ENCODE results near the gene COMMD10.
"Not testable (repeated sequence)": the region's sequence is repeated elsewhere in the genome, so short reads cannot be mapped to it uniquely, and the experiment has no call there.

The COMMD10 gene

DNA sequence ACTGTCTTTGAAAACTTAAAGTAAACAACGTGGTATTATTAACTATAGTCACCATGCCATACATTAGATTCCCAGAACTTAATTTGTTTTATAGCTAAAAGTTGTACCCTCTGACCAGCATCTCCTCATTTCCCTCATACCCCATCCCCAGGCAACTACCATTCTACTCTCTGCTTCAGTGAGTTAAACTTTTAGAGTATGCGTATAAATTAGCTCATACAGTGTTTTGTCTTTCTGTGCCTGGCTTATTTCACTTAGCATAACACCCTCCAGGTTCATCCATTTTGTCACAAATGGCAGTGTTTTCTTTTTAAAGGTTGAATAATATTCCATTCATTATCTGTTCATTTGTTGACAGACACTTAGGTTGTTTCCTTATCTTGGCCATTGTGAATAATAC, 14.2 kb downstream of the COMMD10 start:
- DNase-seq = no peak

GRCh38 chr5:116104941-116105340, 20.1 kb downstream of the COMMD10 start:
- DNase-seq = not testable (repeated sequence)

GRCh38 chr5:116115163-116115562, 30.3 kb downstream of the COMMD10 start:
- no peak for DNase-seq

GRCh38 chr5:116130471-116130870, 45.6 kb downstream of the COMMD10 start:
- DNase-seq = no peak

DNA sequence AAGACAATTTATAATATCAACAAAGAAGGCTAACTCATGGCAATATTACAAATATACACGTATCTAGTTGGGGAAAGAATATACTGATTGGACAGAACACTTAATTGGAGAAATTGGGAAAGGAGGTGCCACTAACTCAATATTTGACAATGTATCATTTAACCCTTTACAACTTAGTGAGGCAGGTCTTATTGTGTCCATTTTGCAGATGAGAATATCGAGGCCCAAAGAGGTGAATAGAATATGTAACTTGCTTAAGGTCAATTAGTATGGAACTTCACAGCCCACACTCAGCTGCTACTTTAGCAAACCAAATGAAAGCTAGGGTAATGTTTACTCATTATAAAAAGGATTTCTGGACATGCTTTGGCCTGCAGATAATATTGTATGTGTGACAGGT, 46.2 kb downstream of the COMMD10 start:
- DNase-seq = no peak

- DNase-seq = no peak
Measured at GRCh38 chr5:116133281-116133680, 48.5 kb downstream of the COMMD10 start.

DNA sequence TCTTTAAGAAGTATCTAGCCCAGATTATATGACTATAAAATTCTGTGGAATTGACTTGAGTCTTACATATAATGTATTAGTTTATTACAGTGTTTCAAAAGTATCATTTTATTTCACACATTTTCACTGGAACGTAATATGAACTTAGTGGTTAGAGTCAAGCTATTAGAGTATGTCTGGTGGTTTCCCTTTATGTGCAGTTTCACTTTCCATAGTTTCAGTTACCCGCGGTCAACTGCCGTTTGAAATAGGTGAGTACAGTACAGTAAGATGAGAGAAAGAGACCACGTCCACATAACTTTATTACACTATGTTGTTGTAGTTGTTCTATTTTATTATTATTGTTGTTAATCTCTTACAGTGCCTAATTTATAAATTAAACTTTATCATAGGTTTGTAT, 50.5 kb downstream of the COMMD10 start:
- DNase-seq = peak; percentile 6

DNA sequence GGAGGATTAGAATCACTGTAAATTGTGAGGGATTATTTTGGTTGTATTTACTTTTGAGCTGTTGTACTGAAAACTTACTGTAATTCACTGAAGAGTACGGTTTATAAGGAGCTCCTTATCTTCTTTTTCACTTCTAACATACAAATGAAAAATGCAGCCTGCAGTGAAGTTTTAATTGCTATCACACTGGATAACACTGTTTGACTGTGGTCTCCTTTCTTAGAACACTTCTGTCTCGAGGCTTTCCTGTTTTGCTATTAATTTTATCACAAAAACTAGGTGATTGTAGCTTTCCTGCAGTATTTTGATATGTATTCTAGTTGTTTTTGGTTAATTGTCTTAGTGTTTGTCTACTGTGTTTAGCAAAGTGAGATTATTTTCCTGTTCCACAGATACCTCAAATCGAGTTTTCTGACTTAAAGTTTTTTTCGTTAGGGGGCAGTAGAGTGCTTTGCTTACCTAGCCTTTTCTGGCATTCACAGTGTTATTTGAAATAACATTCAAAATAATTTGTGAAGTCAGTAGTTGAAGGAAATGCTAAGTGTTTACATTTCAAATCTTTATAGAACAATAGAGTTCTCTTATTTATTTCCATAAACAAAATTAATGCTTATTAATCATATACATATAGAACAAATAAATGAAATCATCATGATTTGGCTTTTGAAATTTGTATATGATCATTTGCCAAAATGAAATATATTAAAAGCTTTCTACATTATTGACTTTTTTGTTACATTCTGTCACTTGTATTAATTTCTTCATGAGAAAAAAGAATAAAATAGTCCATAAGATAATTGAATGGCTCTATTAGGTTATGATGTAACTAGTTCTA, 52.9 kb downstream of the COMMD10 start:
- DNase-seq = no peak

DNA sequence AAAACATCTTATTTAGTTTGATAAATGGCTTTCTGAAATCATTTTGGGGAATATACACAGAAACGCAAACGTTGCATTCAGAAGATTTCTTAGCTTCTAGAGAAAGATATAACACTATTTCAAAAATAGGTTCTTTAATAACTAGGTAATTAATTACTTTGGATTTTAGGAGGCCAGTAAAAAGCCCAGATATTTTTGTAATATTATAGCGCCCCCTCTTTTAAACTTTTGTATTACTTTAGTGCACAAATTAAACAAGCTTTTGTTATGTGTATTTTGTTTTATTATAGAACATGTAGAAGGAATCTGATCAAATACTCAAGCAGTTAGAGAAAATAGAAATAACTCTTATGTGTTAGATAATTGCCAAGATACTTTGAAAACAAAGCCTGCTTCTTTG, 57.7 kb downstream of the COMMD10 start:
- DNase-seq = no peak

DNA sequence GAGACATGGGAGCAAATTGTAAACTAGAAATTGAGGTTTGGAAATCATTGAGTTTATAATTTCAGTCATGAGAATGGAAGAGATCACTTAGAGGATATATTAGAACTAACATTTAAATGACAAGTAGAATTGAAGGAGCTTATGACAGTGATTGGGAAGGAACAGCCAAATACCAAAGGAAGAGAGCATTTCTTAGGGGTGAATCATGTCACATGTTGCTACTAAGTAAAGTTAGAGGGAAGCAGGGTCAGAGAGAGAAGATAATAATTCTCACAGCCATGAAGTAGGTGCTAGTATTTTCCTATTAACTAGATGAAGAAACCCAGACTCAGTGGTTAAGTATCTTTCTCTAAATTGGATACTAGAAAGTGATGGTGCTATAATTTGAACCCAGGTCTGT, 59.3 kb downstream of the COMMD10 start:
- no peak for DNase-seq

DNA sequence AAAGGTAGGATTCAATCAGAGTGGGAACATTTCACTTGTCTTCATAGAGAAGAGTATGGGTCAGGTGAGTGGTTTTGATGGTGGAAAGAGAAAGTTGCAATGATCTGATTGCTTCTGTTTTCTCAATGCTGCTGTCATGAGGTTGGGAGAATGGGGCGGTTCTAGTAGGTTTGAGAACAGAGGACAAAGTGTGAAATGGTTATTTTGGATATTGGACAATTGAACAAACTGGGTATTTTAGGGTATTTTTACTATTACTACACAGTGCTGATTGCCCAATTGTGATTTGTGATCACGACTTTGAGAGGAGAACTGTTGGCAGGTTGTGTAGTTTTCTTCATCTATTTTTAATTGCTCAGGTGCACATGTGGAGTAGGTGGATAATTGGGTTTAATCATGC, 60.2 kb downstream of the COMMD10 start:
- no peak for DNase-seq

- no peak for DNase-seq
Measured at GRCh38 chr5:116145416-116145815, 60.6 kb downstream of the COMMD10 start.

DNA sequence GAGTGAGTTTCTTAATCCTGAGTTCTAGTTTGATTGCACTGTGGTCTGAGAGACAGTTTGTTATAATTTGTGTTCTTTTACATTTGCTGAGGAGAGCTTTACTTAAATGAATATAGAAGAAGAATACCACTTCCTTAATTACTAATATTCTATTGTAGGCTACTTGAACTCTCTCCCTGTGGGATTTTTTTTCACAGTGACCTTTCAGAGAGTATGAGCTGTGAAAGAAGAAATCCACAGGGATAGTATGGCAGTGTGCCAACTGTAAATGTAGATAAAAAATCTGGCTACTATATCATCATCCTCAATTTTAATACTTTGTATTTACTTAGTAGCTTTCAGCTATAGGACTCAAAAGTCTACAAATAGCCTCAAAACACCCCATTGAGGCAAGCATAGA, 67.3 kb downstream of the COMMD10 start:
- DNase-seq = no peak

GRCh38 chr5:116153687-116154174, 68.9 kb downstream of the COMMD10 start:
- no peak for DNase-seq

GRCh38 chr5:116154252-116154651, 69.4 kb downstream of the COMMD10 start:
- DNase-seq = no peak

GRCh38 chr5:116154931-116155330, 70.1 kb downstream of the COMMD10 start:
- no peak for DNase-seq

GRCh38 chr5:116157902-116158301, 73.1 kb downstream of the COMMD10 start:
- DNase-seq = no peak

- DNase-seq = no peak
Measured at GRCh38 chr5:116159006-116159405, 74.2 kb downstream of the COMMD10 start.

- no peak for DNase-seq
Measured at GRCh38 chr5:116174111-116174510, 89.3 kb downstream of the COMMD10 start.

GRCh38 chr5:116176121-116176520, 91.3 kb downstream of the COMMD10 start:
- DNase-seq = no peak

- no peak for DNase-seq
Measured at GRCh38 chr5:116178925-116179324, 94.1 kb downstream of the COMMD10 start.

DNA sequence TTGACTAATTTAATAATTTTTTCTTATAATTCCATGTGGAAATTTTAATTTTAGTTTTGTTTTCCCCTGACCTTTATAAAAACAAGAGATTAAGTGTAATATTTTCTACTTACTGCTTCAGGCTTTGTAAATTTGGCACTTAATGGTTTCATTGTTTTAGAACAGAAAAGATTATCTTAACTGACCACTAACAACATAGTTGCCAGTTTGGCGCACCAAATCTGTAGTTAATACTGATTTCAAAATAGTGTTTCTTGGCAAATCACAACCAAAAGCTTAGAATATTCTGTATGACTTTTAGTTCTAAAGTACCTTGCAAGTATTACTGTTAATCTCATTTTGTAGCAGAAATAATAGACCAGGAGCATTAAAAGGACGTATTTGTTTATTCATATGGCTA, 124.3 kb downstream of the COMMD10 start:
- DNase-seq = no peak

DNA sequence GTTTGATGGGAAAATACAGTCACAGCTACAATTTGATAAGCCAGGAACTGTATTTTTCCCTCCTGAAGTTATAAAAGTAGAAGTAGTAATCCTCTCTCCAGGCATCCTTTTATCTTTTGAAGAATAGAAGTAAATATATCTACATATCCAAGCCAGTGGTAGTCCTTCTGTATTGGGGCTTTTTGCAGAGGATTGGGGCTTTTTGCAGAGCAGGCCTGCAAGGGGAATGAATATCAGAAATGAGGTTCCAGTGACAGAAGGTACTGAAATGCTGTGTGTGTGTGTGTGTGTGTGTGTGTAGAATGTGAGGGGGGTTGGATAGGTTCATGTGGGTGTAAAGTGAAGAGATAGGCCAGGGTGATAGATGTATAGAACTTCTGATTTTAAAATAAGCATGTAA, 127.4 kb downstream of the COMMD10 start:
- no peak for DNase-seq

DNA sequence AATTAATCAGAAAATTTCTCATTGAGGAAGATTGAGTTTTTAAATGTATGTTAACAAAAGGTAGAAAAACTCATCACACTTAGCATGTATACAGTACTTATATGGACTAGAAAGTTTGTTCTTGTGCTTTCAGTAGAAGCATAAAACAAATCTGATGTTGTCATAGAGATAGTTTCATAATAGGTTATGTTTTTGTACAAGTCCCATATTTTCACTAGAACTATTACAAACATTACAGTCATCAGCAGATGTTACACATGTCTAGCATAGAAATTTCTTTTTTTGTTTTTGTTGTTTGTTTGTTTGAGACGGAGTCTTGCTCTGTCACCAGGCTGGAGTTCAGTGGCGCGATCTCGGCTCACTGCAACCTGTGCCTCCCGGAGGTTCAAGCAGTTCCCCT, 131.4 kb downstream of the COMMD10 start:
- DNase-seq = no peak

Data from activated naive CD4-positive, alpha-beta T cell treated with Interleukin-2 at 50 U/mL for 16 hours (primary cell).